Testis (tissue), 2 donors: ENCODE measurements around the gene GBP1.

Experiments used
- POLR2A ChIP-seq: fragments of 450-650 bp; IDR thresholded peaks from one replicate; pipeline ENCODE4 v1.6.1; 2017; ENCODE audit warnings: antibody characterized with exemption, mild to moderate bottlenecking, moderate library complexity
- TF ChIP-seq, protein P1 (sequence below), 3 experiments: fragments of 450-650 bp in 2 of 3; fragments of 200-600 bp in 1 of 3; sonication (generic) in 1 of 3; IDR thresholded peaks; one replicate each; pipeline ENCODE4 v1.5.1; 2016 to 2019; ENCODE audit warnings: antibody characterized with exemption in 3 of 3, mild to moderate bottlenecking in 2 of 3, moderate library complexity in 1 of 3

DNA sequence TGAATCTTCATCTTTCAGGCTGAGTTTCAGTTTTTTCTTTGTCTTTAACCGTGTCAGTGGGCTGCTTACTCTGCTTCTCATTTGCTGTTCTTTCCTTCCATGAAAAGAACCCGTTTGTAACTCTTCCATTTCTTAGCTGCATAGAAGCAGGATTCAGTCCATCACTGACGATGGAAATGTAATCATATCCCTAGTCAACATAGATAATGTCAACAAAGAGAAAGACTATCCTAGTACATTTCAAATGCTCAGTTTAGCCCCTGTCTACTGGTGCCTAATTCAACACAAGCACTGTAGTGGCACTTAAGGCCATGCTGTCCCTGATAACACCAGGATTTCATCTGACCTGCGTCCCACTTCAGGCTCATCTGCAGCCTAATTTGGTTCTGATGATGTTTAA, 376 bp downstream of the GBP1 start:
- TF ChIP-seq, protein P1, sequence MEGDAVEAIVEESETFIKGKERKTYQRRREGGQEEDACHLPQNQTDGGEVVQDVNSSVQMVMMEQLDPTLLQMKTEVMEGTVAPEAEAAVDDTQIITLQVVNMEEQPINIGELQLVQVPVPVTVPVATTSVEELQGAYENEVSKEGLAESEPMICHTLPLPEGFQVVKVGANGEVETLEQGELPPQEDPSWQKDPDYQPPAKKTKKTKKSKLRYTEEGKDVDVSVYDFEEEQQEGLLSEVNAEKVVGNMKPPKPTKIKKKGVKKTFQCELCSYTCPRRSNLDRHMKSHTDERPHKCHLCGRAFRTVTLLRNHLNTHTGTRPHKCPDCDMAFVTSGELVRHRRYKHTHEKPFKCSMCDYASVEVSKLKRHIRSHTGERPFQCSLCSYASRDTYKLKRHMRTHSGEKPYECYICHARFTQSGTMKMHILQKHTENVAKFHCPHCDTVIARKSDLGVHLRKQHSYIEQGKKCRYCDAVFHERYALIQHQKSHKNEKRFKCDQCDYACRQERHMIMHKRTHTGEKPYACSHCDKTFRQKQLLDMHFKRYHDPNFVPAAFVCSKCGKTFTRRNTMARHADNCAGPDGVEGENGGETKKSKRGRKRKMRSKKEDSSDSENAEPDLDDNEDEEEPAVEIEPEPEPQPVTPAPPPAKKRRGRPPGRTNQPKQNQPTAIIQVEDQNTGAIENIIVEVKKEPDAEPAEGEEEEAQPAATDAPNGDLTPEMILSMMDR (IDR thresholded peaks at IDR 0.05), result no peak
- TF ChIP-seq POLR2A, result no peak
